Adrenal gland (tissue), 12 donors: ENCODE results near the gene FOLR2. TPM values are rescaled to one million over a fixed set of nuclear protein-coding genes. Genes with fewer than 3 reads are reported as not detected.

ENCODE experiments used
- DNase-seq, 7 donors: peaks; one replicate each; pipeline ENCODE4 v3.0.0-alpha.2; 2019 to 2020
- H3K27ac ChIP-seq, 5 donors: fragments of 200-600 bp; sonication (generic) in 4 of 5; 1 replicate in 3 of 5; 2 replicates in 2 of 5; pipeline versions ENCODE4 v1.5.1 to v1.8.0; 2016 to 2020; ENCODE audit warnings: mild to moderate bottlenecking in 1 of 5
- H3K27me3 ChIP-seq: fragments of 200-600 bp; 2 replicates; pipeline ENCODE4 v1.8.0; 2021
- H3K36me3 ChIP-seq, 2 donors: fragments of 200-600 bp; replicated peaks in 1 of 2; 1 replicate in 1 of 2; 2 replicates in 1 of 2; pipeline versions ENCODE4 v1.5.1 to v1.8.0; 2018 to 2022
- H3K4me1 ChIP-seq, 2 donors: fragments of 200-600 bp; replicated peaks in 1 of 2; 1 replicate in 1 of 2; 2 replicates in 1 of 2; pipeline versions ENCODE4 v1.5.1 to v1.8.0; 2018 to 2021
- H3K4me3 ChIP-seq, 4 donors: fragments of 200-600 bp; sonication (generic) in 3 of 4; one replicate each; pipeline ENCODE4 v1.5.1; 2016 to 2018
- H3K9me3 ChIP-seq, 3 donors: fragments of 200-600 bp; sonication (generic) in 1 of 3; replicated peaks in 1 of 3; 1 replicate in 2 of 3; 2 replicates in 1 of 3; pipeline versions ENCODE4 v1.5.1 to v1.8.0; 2016 to 2021
- POLR2A ChIP-seq, 2 donors: fragments of 450-650 bp; IDR thresholded peaks; one replicate each; pipeline ENCODE4 v1.6.1; 2017; ENCODE audit warnings: antibody characterized with exemption in 2 of 2, mild to moderate bottlenecking in 2 of 2, moderate library complexity in 1 of 2
- WGBS, 4 donors: extraction: QIAGEN DNeasy Blood & Tissue Kit in 2 of 4; methylation state at CpG; one replicate each; pipeline versions ENCODE4 v1.1.5 to v1.1.7; 2013 to 2017; 5-methylcytosine and 5-hydroxymethylcytosine counted together
- intact Hi-C, 2 donors: fragments of 100-400 bp; cut with DNase I; formaldehyde crosslinking; loops; one replicate each; pipeline versions ENCODE4 v1.14.1 to v1.15.0; 2022 to 2023
- polyA plus RNA-seq, 3 donors: library from polyadenylated mRNA; stranded (reverse); fragments of 200-250 nt in 2 of 3; fragments of 350-450 nt in 1 of 3; fragmentation: Illumina TruSeq in 1 of 3; extraction: RNeasy Lipid Tissue Mini Kit (QIAGEN cat#74804) in 1 of 3; gene quantifications; one replicate each; pipeline ENCODE4 v1.2.3, GENCODE V29; 2013 to 2014
- total RNA-seq, 9 donors: library from RNA; depleted of rRNA in 4 of 9; stranded (reverse); fragments of >200 nt in 4 of 9; fragments of 120-200 nt in 1 of 9; fragmentation: NEBNext Ultra II Directional in 1 of 9; extraction: Animal tissue kit (Norgen Biotek cat#: 25700) in 1 of 9; gene quantifications; one replicate each; pipeline versions ENCODE4 v1.1.0 to v1.2.4, GENCODE V29; 2013 to 2023
- TF ChIP-seq, protein P1 (sequence below), 6 experiments: fragments of 450-650 bp in 4 of 6; fragments of 200-600 bp in 2 of 6; sonication (generic) in 1 of 6; IDR thresholded peaks; 1 replicate in 5 of 6; 2 replicates in 1 of 6; pipeline versions ENCODE4 v1.5.1 to v1.8.0; 2016 to 2021; ENCODE audit warnings: antibody characterized with exemption in 6 of 6, mild to moderate bottlenecking in 2 of 6, moderate library complexity in 1 of 6
- donor health status: healthy with polysubstance abuse.
- donor health status: Bipolar disorder and iron deficiency.
- donor health status: DM: yes; HTN: yes; CAD: no.
- donor health status: DM: no; HTN: no; CAD: no.
- donor health status: DM: no; HTN: no; CAD: no.
- donor health status: DM: yes; HTN: yes; CAD: no.

Gene FOLR2
- total and polyA plus RNA-seq, 12 donors, result 6.9 to 221 (median 62.3) TPM

GRCh38 chr11:72238040-72238450 lies 21.5 kb downstream of the FOLR2 start:
- DNase-seq, result peak; percentile 66 to 88 (median 72)
- TF ChIP-seq, protein P1, sequence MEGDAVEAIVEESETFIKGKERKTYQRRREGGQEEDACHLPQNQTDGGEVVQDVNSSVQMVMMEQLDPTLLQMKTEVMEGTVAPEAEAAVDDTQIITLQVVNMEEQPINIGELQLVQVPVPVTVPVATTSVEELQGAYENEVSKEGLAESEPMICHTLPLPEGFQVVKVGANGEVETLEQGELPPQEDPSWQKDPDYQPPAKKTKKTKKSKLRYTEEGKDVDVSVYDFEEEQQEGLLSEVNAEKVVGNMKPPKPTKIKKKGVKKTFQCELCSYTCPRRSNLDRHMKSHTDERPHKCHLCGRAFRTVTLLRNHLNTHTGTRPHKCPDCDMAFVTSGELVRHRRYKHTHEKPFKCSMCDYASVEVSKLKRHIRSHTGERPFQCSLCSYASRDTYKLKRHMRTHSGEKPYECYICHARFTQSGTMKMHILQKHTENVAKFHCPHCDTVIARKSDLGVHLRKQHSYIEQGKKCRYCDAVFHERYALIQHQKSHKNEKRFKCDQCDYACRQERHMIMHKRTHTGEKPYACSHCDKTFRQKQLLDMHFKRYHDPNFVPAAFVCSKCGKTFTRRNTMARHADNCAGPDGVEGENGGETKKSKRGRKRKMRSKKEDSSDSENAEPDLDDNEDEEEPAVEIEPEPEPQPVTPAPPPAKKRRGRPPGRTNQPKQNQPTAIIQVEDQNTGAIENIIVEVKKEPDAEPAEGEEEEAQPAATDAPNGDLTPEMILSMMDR (IDR thresholded peaks at IDR 0.05), result peak; percentile 26 to 78 (median 59)
- TF ChIP-seq POLR2A (IDR thresholded peaks at IDR 0.05), result no peak
- Histone ChIP-seq H3K4me3 (no peak overlapping the region), H3K36me3 (peaks cover 0 to 46% of the 10 kb centered on the region in 2 donors), H3K27me3 (peaks cover 6% of the 10 kb centered on the region), H3K9me3 (no peaks in the 10 kb centered on the region), H3K4me1 (peaks cover 21 to 24% of the 10 kb centered on the region in 2 donors), H3K27ac (peak overlapping the region in 2 of 5 donors; percentile 10 to 67)
- WGBS, 4 donors, result 48 to 51% (median 49%) methylated on average over 11 to 16 of the region's 16 CpGs
- intact Hi-C loops, result loop anchor here in 1 of 2 donors (10.0 kb wide), 1 partner anchor 223 kb away; no protein-coding TSS in a partner anchor

DNA sequence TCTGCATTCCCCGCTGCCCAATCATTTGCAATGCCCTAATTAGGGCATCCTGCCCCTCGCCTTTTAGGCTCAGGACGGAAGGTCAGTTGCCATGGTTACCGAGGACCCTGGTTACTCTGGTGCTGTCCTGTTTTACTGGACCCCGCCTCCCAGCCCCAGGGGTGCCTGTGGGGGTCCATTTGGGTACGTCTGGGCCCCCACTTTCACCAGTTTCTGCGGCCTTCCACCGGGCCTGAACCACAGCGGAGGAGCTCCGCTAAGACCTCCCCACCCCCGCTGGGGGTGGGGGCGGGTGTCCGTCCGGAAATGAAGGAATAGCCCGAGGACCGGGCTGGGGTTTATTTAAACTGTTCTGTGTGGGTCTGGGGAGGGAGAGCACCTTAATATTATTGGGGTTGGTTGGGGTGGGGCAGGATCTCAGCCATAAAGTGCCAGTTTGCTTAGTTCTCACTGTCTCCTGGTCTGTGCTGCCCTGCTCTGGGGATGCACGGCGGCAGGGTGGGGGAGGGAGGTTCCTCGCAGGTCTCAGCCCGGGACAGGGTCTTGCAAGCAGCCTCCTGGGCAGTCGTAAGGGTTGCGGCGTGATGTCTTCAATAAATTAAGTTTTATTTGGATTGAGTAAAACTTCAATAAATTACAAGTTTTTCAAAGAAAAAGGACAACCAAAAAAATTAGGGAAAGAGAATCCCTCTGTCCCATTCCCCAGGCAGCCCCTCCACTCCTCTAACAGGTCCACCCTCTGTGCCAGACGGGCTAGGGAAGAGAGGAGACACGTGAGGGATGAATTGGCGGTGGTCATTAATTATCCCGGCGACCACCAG lies 22.1 kb downstream of the FOLR2 start:
- TF ChIP-seq, protein P1 (IDR thresholded peaks at IDR 0.05), result no peak
- no peak for TF ChIP-seq POLR2A (IDR thresholded peaks at IDR 0.05)
- H3K9me3 ChIP-seq, result no peaks in the 10 kb centered on the region
- H3K36me3 ChIP-seq, result peaks cover 0 to 40% of the 10 kb centered on the region in 2 donors
- 61 to 70% (median 68%) methylated on average over 25 to 28 of the region's 28 CpGs for WGBS, 4 donors
- peak overlapping the region in 3 of 5 donors; percentile 46 to 73 (median 67) for H3K27ac ChIP-seq
- H3K4me3 ChIP-seq, result peak overlapping the region in 1 of 4 donors; percentile 54
- peaks cover 12% of the 10 kb centered on the region for H3K27me3 ChIP-seq
- intact Hi-C loops, result loop anchor here in 1 of 2 donors (10.0 kb wide), 1 partner anchor 224 kb away; no protein-coding TSS in a partner anchor
- H3K4me1 ChIP-seq, result peaks cover 21 to 25% of the 10 kb centered on the region in 2 donors
- peak in 2 of 7 donors; percentile 43 to 62 for DNase-seq

GRCh38 chr11:72239313-72239848 lies 22.8 kb downstream of the FOLR2 start:
- H3K27me3 ChIP-seq, result peaks cover 18% of the 10 kb centered on the region
- peak in 1 of 2 donors; percentile 25 for TF ChIP-seq POLR2A (IDR thresholded peaks at IDR 0.05)
- TF ChIP-seq, protein P1 (IDR thresholded peaks at IDR 0.05), result no peak
- peak overlapping the region in 2 of 4 donors; percentile 22 to 54 for H3K4me3 ChIP-seq
- peak in 5 of 7 donors; percentile 65 to 90 (median 80) for DNase-seq
- H3K9me3 ChIP-seq, result no peaks in the 10 kb centered on the region
- 9 to 15% (median 11%) methylated on average over 15 to 25 of the region's 25 CpGs for WGBS, 4 donors
- peak overlapping the region in 3 of 5 donors; percentile 46 to 73 (median 67) for H3K27ac ChIP-seq
- intact Hi-C loops, result loop anchor here in 1 of 2 donors (10.0 kb wide), 1 partner anchor 225 kb away; no protein-coding TSS in a partner anchor
- peaks cover 28 to 32% of the 10 kb centered on the region in 2 donors for H3K4me1 ChIP-seq
- peaks cover 0 to 33% of the 10 kb centered on the region in 2 donors for H3K36me3 ChIP-seq
